Measurements from ENCODE around the gene LRRC36. TPM values are rescaled to one million over a fixed set of nuclear protein-coding genes. Genes with fewer than 3 reads are reported as not detected.

Gene LRRC36
- total and polyA plus RNA-seq, 2 of the 13 experiments (the other 11 are each of a cell fraction or from before 2014, with no cell fraction given) = 0.12 to 0.15 TPM

- TF ChIP-seq GMEB1 (CRISPR knock-in tag; IDR thresholded peaks at IDR 0.05; ENCODE audit: borderline replicate concordance) (peak; percentile 58; the same call in 1 of the 2 replicates), ZNF574 (CRISPR knock-in tag; IDR thresholded peaks at IDR 0.05) (peak; percentile 83), ZNF749 (CRISPR knock-in tag; IDR thresholded peaks at IDR 0.05; ENCODE audit: borderline replicate concordance) (no peak), ZNF777 (CRISPR knock-in tag; IDR thresholded peaks at IDR 0.05) (0 out of 2 replicates have a peak, but pooled peaks have one; percentile 26), HMGA1 (CRISPR knock-in tag; conservative IDR thresholded peaks at IDR 0.05) (no peak), HNRNPK (IDR thresholded peaks at IDR 0.05; ENCODE audit: low read depth, low read length, poor library complexity, severe bottlenecking) (peak; percentile 15), KLF15 (CRISPR knock-in tag; IDR thresholded peaks at IDR 0.05; ENCODE audit: borderline replicate concordance) (no peak), MXI1 (IDR thresholded peaks at IDR 0.05; ENCODE audit: borderline replicate concordance, low read depth, low read length) (no peak; the same call in 2 of the 3 replicates), ZNF660 (CRISPR knock-in tag; IDR thresholded peaks at IDR 0.05; ENCODE audit: borderline replicate concordance, low read depth) (no peak), KDM3A (CRISPR knock-in tag; IDR thresholded peaks at IDR 0.05; ENCODE audit: low read depth) (peak; percentile 15; the same call in 1 of the 2 replicates), CAMTA2 (CRISPR knock-in tag; IDR thresholded peaks at IDR 0.05; ENCODE audit: borderline replicate concordance) (no peak; the same call in 1 of the 2 replicates), ZNF44 (CRISPR knock-in tag; IDR thresholded peaks at IDR 0.05) (no peak), ZNF101 (CRISPR knock-in tag; IDR thresholded peaks at IDR 0.05; ENCODE audit: borderline replicate concordance, low read depth) (no peak), KDM1A (CRISPR knock-in tag; IDR thresholded peaks at IDR 0.05) (no peak), ZNF780A (CRISPR knock-in tag; IDR thresholded peaks at IDR 0.05) (no peak), SIX4 (CRISPR knock-in tag; IDR thresholded peaks at IDR 0.05) (no peak), ZNF124 (CRISPR knock-in tag; IDR thresholded peaks at IDR 0.05) (no peak), RBM22 (optimal IDR thresholded peaks at IDR 0.05; ENCODE audit: low read length) (no peak), ZKSCAN8 (CRISPR knock-in tag; IDR thresholded peaks at IDR 0.05; ENCODE audit: borderline replicate concordance) (no peak)
- TF ChIP-seq, protein P1, sequence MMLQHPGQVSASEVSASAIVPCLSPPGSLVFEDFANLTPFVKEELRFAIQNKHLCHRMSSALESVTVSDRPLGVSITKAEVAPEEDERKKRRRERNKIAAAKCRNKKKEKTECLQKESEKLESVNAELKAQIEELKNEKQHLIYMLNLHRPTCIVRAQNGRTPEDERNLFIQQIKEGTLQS (CRISPR knock-in tag; IDR thresholded peaks at IDR 0.05) = no peak
- TF ChIP-seq, protein P2, sequence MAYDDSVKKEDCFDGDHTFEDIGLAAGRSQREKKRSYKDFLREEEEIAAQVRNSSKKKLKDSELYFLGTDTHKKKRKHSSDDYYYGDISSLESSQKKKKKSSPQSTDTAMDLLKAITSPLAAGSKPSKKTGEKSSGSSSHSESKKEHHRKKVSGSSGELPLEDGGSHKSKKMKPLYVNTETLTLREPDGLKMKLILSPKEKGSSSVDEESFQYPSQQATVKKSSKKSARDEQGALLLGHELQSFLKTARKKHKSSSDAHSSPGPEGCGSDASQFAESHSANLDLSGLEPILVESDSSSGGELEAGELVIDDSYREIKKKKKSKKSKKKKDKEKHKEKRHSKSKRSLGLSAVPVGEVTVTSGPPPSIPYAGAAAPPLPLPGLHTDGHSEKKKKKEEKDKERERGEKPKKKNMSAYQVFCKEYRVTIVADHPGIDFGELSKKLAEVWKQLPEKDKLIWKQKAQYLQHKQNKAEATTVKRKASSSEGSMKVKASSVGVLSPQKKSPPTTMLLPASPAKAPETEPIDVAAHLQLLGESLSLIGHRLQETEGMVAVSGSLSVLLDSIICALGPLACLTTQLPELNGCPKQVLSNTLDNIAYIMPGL (CRISPR knock-in tag; IDR thresholded peaks at IDR 0.05; ENCODE audit: borderline replicate concordance in 1 of 2, low read depth in 1 of 2) = peak; percentile 85 to 86; a peak in 3 of 4 replicates
Observed at GRCh38 chr16:67326472-67327309, at the start of gene LRRC36, which contains the start of gene KCTD19 (continued).
